Skeletal muscle tissue (tissue), 4 donors: Measurements from ENCODE around the gene ECEL1. TPM values are rescaled to one million over a fixed set of nuclear protein-coding genes. Genes with fewer than 3 reads are reported as not detected.
A peak's percentile ranks its signal among the peaks of the same experiment; 100 is the strongest.
"Not testable (repeated sequence)": the region's sequence is repeated elsewhere in the genome, so short reads cannot be mapped to it uniquely, and the experiment has no call there.

Experiments
- H3K27ac ChIP-seq: one replicate; pipeline ENCODE4 v1.7.0; 2013; ENCODE audit warnings: mild to moderate bottlenecking, low read depth, low read length, inconsistent platforms
- H3K27me3 ChIP-seq, 3 donors: one replicate each; pipeline ENCODE4 v1.7.0; 2013; ENCODE audit warnings: low read length in 3 of 3; ENCODE audit not compliant: control insufficient read depth in 3 of 3, insufficient read depth in 3 of 3
- H3K36me3 ChIP-seq, 3 donors: one replicate each; pipeline ENCODE4 v1.7.0; 2013; ENCODE audit warnings: low read length in 3 of 3; ENCODE audit not compliant: control insufficient read depth in 3 of 3, insufficient read depth in 3 of 3
- H3K4me1 ChIP-seq, 3 donors: one replicate each; pipeline ENCODE4 v1.7.0; 2013; ENCODE audit warnings: low read length in 3 of 3, mild to moderate bottlenecking in 3 of 3; ENCODE audit not compliant: control insufficient read depth in 3 of 3, insufficient read depth in 3 of 3
- H3K4me3 ChIP-seq, 3 donors: one replicate each; pipeline ENCODE4 v1.7.0; 2013; ENCODE audit warnings: low read length in 3 of 3
- H3K9ac ChIP-seq, 3 donors: one replicate each; pipeline ENCODE4 v1.7.0; 2013; ENCODE audit warnings: low read length in 3 of 3, mild to moderate bottlenecking in 3 of 3, moderate library complexity in 2 of 3, low read depth in 1 of 3
- H3K9me3 ChIP-seq, 3 donors: one replicate each; pipeline ENCODE4 v1.7.0; 2013; ENCODE audit warnings: low read length in 3 of 3; ENCODE audit not compliant: control insufficient read depth in 3 of 3
- total RNA-seq: library from RNA; depleted of rRNA; stranded (reverse); fragments of >200 nt; gene quantifications from one replicate; pipeline ENCODE4 v1.2.3, GENCODE V29; 2014
- donor health status: Osteomylitis.

The ECEL1 gene
- total RNA-seq, 1 donor from 2014 or later: 1.0 TPM

- H3K4me3 ChIP-seq: no peak overlapping the region
- peaks cover 4 to 29% (median 15%) of the 10 kb centered on the region in 3 donors for H3K4me1 ChIP-seq
- peak overlapping the region in 1 of 3 donors; percentile 66 for H3K9ac ChIP-seq
- peaks cover 0 to 3% (median 0%) of the 10 kb centered on the region in 3 donors for H3K27me3 ChIP-seq
- no peak overlapping the region for H3K27ac ChIP-seq
- H3K9me3 ChIP-seq: no peaks in the 10 kb centered on the region
- H3K36me3 ChIP-seq: no peaks in the 10 kb centered on the region
Measured at GRCh38 chr2:232444409-232445148, 43.1 kb downstream of the ECEL1 start.

GRCh38 chr2:232443669-232444408, 43.8 kb downstream of the ECEL1 start:
- H3K4me3 ChIP-seq, H3K27ac ChIP-seq, H3K36me3 ChIP-seq, H3K27me3 ChIP-seq, H3K9me3 ChIP-seq: not testable (repeated sequence)
- Histone ChIP-seq H3K4me1 (peaks cover 4 to 29% (median 15%) of the 10 kb centered on the region in 3 donors), H3K9ac (peak overlapping the region in 1 of 3 donors; percentile 66)

- H3K4me1 ChIP-seq: peaks cover 4 to 25% (median 15%) of the 10 kb centered on the region in 3 donors
- H3K27ac ChIP-seq: not testable (repeated sequence)
Measured at GRCh38 chr2:232443047-232443446, 44.6 kb downstream of the ECEL1 start.

GRCh38 chr2:232442431-232442830, 45.2 kb downstream of the ECEL1 start:
- H3K9ac ChIP-seq: peak overlapping the region in 1 of 3 donors; percentile 25
- not testable (repeated sequence) for H3K36me3 ChIP-seq, H3K27me3 ChIP-seq, H3K9me3 ChIP-seq, H3K27ac ChIP-seq, H3K4me3 ChIP-seq
- H3K4me1 ChIP-seq: peaks cover 4 to 22% (median 15%) of the 10 kb centered on the region in 3 donors

More at GRCh38 chr2:232443047-232443446, 44.6 kb downstream of the ECEL1 start:
- not testable (repeated sequence) for H3K4me3 ChIP-seq, H3K9me3 ChIP-seq, H3K27me3 ChIP-seq, H3K36me3 ChIP-seq
- H3K9ac ChIP-seq: peak overlapping the region in 1 of 3 donors; percentile 45

- not testable (repeated sequence) for H3K9me3 ChIP-seq, H3K27ac ChIP-seq, H3K36me3 ChIP-seq, H3K4me3 ChIP-seq, H3K9ac ChIP-seq
- Histone ChIP-seq H3K4me1 (peaks cover 4 to 22% (median 15%) of the 10 kb centered on the region in 3 donors), H3K27me3 (peaks cover 0 to 11% (median 3%) of the 10 kb centered on the region in 3 donors)
Measured at GRCh38 chr2:232441922-232442321, 45.7 kb downstream of the ECEL1 start.

- Histone ChIP-seq H3K4me3 (no peak overlapping the region), H3K27me3 (peaks cover 0 to 14% (median 3%) of the 10 kb centered on the region in 3 donors), H3K4me1 (peaks cover 4 to 20% (median 15%) of the 10 kb centered on the region in 3 donors), H3K9me3 (no peaks in the 10 kb centered on the region), H3K27ac (no peak overlapping the region), H3K36me3 (no peaks in the 10 kb centered on the region), H3K9ac (peak overlapping the region in 1 of 3 donors; percentile 45)
Measured at GRCh38 chr2:232441147-232441651, 46.4 kb downstream of the ECEL1 start.

- H3K4me3 ChIP-seq, H3K36me3 ChIP-seq, H3K9me3 ChIP-seq, H3K27ac ChIP-seq: not testable (repeated sequence)
- Histone ChIP-seq H3K9ac (peak overlapping the region in 1 of 3 donors; percentile 16), H3K4me1 (peaks cover 4 to 20% (median 15%) of the 10 kb centered on the region in 3 donors), H3K27me3 (peaks cover 0 to 14% (median 3%) of the 10 kb centered on the region in 3 donors)
Measured at GRCh38 chr2:232440220-232441018, 47.2 kb downstream of the ECEL1 start.

- Histone ChIP-seq H3K36me3 (no peaks in the 10 kb centered on the region), H3K27me3 (peaks cover 0 to 14% (median 3%) of the 10 kb centered on the region in 3 donors), H3K9me3 (no peaks in the 10 kb centered on the region), H3K4me1 (peaks cover 4 to 20% (median 15%) of the 10 kb centered on the region in 3 donors), H3K9ac (no peak overlapping the region), H3K27ac (no peak overlapping the region), H3K4me3 (no peak overlapping the region)
Measured at GRCh38 chr2:232439758-232440135, 47.9 kb downstream of the ECEL1 start.

- peaks cover 0 to 17% (median 3%) of the 10 kb centered on the region in 3 donors for H3K27me3 ChIP-seq
Measured at GRCh38 chr2:232438951-232439757, 48.5 kb downstream of the ECEL1 start.

More at GRCh38 chr2:232438951-232439757, 48.5 kb downstream of the ECEL1 start:
- no peak overlapping the region for H3K27ac ChIP-seq
- no peaks in the 10 kb centered on the region for H3K9me3 ChIP-seq
- H3K4me3 ChIP-seq: no peak overlapping the region
- peaks cover 2 to 15% (median 10%) of the 10 kb centered on the region in 3 donors for H3K4me1 ChIP-seq
- H3K36me3 ChIP-seq: no peaks in the 10 kb centered on the region
- no peak overlapping the region for H3K9ac ChIP-seq
